ENCODE measurements around the gene DNAH3. TPM values are rescaled to one million over a fixed set of nuclear protein-coding genes. Genes with fewer than 3 reads are reported as not detected.
A peak's percentile ranks its signal among the peaks of the same experiment; 100 is the strongest.
"Not testable (repeated sequence)": the region's sequence is repeated elsewhere in the genome, so short reads cannot be mapped to it uniquely, and the experiment has no call there.

DNAH3 gene
- total RNA-seq, 1 donor from 2014 or later: 0.31 TPM

GRCh38 chr16:21167360-21167759 is 16.7 kb upstream of the DNAH3 start:
- no peak for DNase-seq

GRCh38 chr16:21166561-21166961 is 15.9 kb upstream of the DNAH3 start:
- DNase-seq: no peak

- no peak for DNase-seq
These were observed 14.0 kb upstream of the DNAH3 start for GRCh38 chr16:21164521-21165168.

- DNase-seq: no peak
These were observed 12.9 kb upstream of the DNAH3 start for GRCh38 chr16:21163576-21163975.

- no peak for DNase-seq
These were observed 12.1 kb upstream of the DNAH3 start for GRCh38 chr16:21162661-21163151.

DNA sequence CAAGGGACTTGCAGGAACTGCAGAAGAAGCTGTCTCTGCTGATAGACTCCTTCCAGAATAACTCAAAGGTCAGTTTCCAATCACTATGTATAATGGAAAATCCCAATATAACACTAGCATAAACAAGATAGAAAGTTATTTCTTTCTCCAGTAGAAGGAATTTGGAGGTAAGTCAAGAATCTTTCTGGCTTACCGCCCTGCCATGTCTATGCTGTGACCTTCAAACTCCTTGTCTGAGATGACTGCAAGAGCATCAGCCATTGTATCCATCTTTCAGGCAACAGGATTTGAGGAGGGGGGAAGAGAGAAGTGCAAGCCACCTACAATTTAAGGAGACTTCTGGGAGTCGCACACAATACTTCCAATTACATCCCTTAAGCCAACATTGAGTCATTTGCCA is 10.6 kb upstream of the DNAH3 start:
- no peak for DNase-seq

GRCh38 chr16:21160276-21160675 is 9.6 kb upstream of the DNAH3 start:
- no peak for DNase-seq

- no peak for DNase-seq
These were observed 8.8 kb upstream of the DNAH3 start for GRCh38 chr16:21159281-21159951.

DNA sequence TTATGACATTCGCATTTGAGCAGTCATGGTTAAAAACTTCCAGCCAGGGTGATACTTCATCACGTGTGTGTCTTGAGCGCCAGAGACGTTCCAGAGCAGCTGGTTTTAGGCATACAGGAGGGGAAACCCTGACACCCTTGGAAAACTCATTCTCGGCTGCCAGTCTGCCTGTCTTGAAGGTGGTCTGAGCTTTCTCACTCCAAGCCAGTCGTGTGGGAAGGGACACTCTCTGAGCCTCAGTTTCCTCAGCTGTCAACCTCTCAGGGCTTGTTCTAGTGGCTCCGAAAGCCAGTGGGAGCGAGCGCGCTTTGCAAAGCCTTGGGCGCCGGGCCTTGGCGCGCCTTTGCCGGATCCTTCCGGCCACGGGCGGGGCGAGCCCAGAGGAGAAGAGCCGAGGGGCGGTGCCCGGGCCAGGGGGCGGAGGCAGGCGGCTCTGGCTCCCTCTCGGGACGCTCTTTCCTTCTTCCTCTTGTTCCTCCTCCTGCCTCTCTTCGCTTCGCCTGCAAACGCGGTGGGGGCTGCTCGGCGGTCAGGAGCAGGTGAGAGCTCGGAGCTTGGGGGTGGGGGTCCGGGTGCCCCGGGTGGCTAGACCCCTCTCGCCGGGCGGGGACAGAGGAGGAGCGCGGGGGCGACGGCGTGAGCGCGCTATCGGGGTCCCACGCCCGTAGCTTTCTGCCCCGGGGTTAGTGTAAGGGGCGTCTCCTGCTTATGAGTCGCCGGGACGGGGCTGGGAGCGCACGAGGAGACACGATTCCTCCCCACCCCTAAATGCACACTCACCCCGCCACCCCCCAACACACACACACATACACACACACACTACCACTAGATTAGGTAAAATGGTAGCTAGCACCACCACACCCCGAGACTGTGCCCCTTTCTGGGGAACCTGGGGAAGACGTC is 7.8 kb upstream of the DNAH3 start, which contains the start of gene LDAF1:
Gene LDAF1, plus strand, starts transcription at position 467 of the 903 bp plus-strand sequence. CDS start 2,509 bp downstream, outside the sequence.
- peak; percentile 38 for DNase-seq

GRCh38 chr16:21157632-21158031 is 7.0 kb upstream of the DNAH3 start:
- no peak for DNase-seq

GRCh38 chr16:21156767-21157467 is 6.3 kb upstream of the DNAH3 start:
- peak; percentile 39 for DNase-seq

DNA sequence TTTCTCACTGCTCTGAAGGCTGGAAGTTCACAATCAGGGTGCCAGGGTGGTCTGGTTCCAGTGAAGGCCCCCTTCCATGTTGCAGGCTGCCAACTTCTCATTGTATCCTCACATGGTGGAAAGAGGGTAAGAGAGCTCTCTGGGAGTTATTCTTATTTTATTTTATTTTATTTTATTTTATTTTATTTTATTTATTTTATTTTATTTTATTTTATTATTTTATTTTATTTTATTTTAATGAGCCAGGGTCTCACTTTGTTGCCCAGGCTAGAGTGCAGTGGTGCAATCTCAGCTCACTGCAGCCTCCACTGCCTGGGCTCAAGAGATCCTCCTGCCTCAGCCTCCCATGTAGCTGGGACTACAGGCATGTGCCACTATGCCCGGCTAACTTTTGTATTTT is 5.4 kb upstream of the DNAH3 start:
- DNase-seq: not testable (repeated sequence)

GRCh38 chr16:21153124-21153729 is 2.6 kb upstream of the DNAH3 start:
- not testable (repeated sequence) for DNase-seq

GRCh38 chr16:21152160-21153030 is 1.7 kb upstream of the DNAH3 start:
- not testable (repeated sequence) for DNase-seq

DNA sequence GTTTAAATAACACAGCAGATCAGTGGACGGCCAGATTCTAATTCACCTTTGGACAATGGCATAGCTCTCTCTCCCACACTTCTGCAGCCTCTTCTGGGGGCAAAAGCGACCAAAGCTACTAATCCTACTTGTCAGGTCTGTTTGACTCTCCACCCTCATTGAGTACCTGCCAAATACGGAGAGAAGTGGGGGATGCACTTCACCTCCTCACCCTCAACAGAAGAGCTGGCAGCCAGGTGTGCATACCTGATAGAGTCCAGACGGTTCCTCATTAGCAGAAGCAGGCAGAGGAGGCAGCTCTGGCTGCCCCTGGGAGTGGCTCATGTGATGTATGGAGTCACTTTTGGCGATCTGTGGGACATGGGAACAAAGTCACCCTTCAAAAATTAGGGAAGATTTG is 4.9 kb downstream of the DNAH3 start:
- no peak for DNase-seq

GRCh38 chr16:21134053-21134452 is 16.6 kb downstream of the DNAH3 start:
- no peak for DNase-seq

- no peak for DNase-seq
These were observed 19.8 kb downstream of the DNAH3 start for GRCh38 chr16:21130811-21131210.

DNA sequence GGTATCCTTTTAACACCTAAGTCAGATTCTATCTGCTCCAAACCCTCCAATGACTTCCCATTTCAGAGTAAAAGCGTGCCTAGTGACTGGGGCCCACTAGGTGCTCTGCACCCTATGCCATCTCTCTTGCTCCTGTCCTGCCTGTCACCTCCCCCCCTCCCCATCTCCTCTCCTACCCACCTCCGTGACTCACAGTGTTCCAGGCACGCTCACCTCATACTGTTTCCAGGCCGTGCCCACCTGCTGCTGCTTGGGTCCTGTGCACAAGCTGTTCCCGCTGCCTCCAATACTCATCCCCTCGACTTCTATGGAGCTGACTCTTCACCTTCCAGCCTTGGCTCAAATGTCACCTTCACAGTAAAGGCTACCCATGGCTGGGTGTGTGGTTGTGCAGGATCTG is 21.7 kb downstream of the DNAH3 start:
- no peak for DNase-seq

DNA sequence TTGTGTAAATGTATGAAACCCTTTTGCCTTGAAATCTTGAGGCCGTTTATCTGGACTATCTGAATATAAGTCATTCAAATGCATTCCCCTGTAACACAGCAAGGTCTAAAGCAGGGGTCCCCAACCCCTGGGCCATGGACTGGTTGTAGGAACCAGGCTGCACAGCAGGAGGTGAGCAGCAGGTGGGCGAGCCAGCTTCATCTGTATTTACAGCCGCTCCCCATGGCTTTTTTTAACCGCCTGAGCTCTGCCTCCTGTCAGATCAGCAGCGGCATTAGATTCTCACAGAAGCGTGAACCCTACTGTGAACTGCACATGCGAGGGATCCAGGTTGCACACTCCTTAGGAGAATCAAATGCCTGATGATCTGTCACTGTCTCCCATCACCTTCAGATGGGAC is 24.1 kb downstream of the DNAH3 start:
- no peak for DNase-seq

DNA sequence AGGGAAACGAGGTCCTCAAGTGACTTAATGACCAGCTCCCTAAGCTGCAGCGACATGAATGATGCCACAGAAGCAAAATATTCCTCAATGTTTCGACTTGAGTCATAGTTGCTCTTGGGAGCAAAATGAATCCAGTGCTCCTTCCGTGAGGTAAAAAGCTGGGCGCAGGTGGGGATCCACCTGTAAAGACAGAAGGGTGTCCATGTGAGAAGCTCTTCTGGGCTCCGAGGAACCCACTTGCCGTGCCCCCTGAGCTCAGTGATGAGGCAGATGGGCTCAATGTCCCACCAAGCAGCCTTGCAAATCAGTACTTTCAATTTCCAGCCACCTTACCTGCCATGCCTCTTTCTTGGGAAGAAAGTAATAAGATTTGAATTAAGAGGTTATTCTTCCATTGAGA is 25.5 kb downstream of the DNAH3 start:
- no peak for DNase-seq
